ENCODE results near the gene PCBP3.
"Not testable (repeated sequence)": the region's sequence is repeated elsewhere in the genome, so short reads cannot be mapped to it uniquely, and the experiment has no call there.

The PCBP3 gene

GRCh38 chr21:45893740-45894449, 250.4 kb downstream of the PCBP3 start:
- no peak for DNase-seq (ENCODE audit: low read depth)

GRCh38 chr21:45894450-45894825, 250.9 kb downstream of the PCBP3 start:
- no peak for DNase-seq (ENCODE audit: low read depth)

- no peak for DNase-seq (ENCODE audit: low read depth)
These were observed 251.6 kb downstream of the PCBP3 start for GRCh38 chr21:45894906-45895777.

GRCh38 chr21:45895778-45896370, 252.3 kb downstream of the PCBP3 start:
- no peak for DNase-seq (ENCODE audit: low read depth)

- not testable (repeated sequence) for DNase-seq (ENCODE audit: low read depth)
These were observed 252.9 kb downstream of the PCBP3 start for GRCh38 chr21:45896431-45896830.

- DNase-seq (ENCODE audit: low read depth): no peak
These were observed 253.9 kb downstream of the PCBP3 start for GRCh38 chr21:45897191-45898027.

- no peak for DNase-seq (ENCODE audit: low read depth)
These were observed 254.5 kb downstream of the PCBP3 start for GRCh38 chr21:45898028-45898350.

- no peak for DNase-seq (ENCODE audit: low read depth)
These were observed 255.3 kb downstream of the PCBP3 start for GRCh38 chr21:45898781-45899180.

GRCh38 chr21:45899317-45900033, 255.9 kb downstream of the PCBP3 start:
- DNase-seq (ENCODE audit: low read depth): no peak

- no peak for DNase-seq (ENCODE audit: low read depth)
These were observed 256.7 kb downstream of the PCBP3 start for GRCh38 chr21:45900034-45900868.

- no peak for DNase-seq (ENCODE audit: low read depth)
These were observed 257.7 kb downstream of the PCBP3 start for GRCh38 chr21:45901061-45901690.

- DNase-seq (ENCODE audit: low read depth): no peak
These were observed 258.9 kb downstream of the PCBP3 start for GRCh38 chr21:45902292-45902995.

GRCh38 chr21:45905196-45905595, 261.7 kb downstream of the PCBP3 start:
- DNase-seq (ENCODE audit: low read depth): no peak

GRCh38 chr21:45906196-45906805, 262.8 kb downstream of the PCBP3 start:
- DNase-seq (ENCODE audit: low read depth): no peak

- no peak for DNase-seq (ENCODE audit: low read depth)
These were observed 263.3 kb downstream of the PCBP3 start for GRCh38 chr21:45906859-45907258.

GRCh38 chr21:45908536-45909237, 265.2 kb downstream of the PCBP3 start:
- no peak for DNase-seq (ENCODE audit: low read depth)

- no peak for DNase-seq (ENCODE audit: low read depth)
These were observed 265.9 kb downstream of the PCBP3 start for GRCh38 chr21:45909238-45909988.

- no peak for DNase-seq (ENCODE audit: low read depth)
These were observed 266.6 kb downstream of the PCBP3 start for GRCh38 chr21:45910155-45910547.

All from HS-5 (cell line).